Measurements from ENCODE around the gene RAD51B.

Gene RAD51B

GRCh38 chr14:68271913-68272391 lies 452.4 kb downstream of the RAD51B start:
- TF ChIP-seq TAF1 (IDR thresholded peaks at IDR 0.05; ENCODE audit: low read depth, low read length) (peak; percentile 31; the same call in 1 of the 2 replicates), POLR2AphosphoS5 (IDR thresholded peaks at IDR 0.05; ENCODE audit: low read depth, low read length) (no peak), SPI1 (IDR thresholded peaks at IDR 0.05; ENCODE audit: low read depth, low read length) (peak; percentile 44)
- DNase-seq (ENCODE audit: insufficient read length, low spot score) (no peak), FAIRE-seq (peak; percentile 45)

- FAIRE-seq, result no peak
- DNase-seq (ENCODE audit: insufficient read length, low spot score), result no peak
- TF ChIP-seq POLR2A (IDR thresholded peaks at IDR 0.05; ENCODE audit: low read depth, low read length) (no peak), POU2F2 (IDR thresholded peaks at IDR 0.05; ENCODE audit: low read depth, low read length) (no peak), TAF1 (IDR thresholded peaks at IDR 0.05; ENCODE audit: low read depth, low read length) (no peak), PAX5 (IDR thresholded peaks at IDR 0.05; ENCODE audit: insufficient read depth, low read length, severe bottlenecking) (no peak), POLR2AphosphoS5 (IDR thresholded peaks at IDR 0.05; ENCODE audit: low read depth, low read length) (no peak), SPI1 (IDR thresholded peaks at IDR 0.05; ENCODE audit: low read depth, low read length) (no peak)
Measured at GRCh38 chr14:68273413-68273812, 453.8 kb downstream of the RAD51B start.

- TF ChIP-seq POLR2A (IDR thresholded peaks at IDR 0.05; ENCODE audit: low read depth, low read length) (no peak), SPI1 (IDR thresholded peaks at IDR 0.05; ENCODE audit: low read depth, low read length) (no peak), POU2F2 (IDR thresholded peaks at IDR 0.05; ENCODE audit: low read depth, low read length) (no peak), TAF1 (IDR thresholded peaks at IDR 0.05; ENCODE audit: low read depth, low read length) (no peak), POLR2AphosphoS5 (IDR thresholded peaks at IDR 0.05; ENCODE audit: low read depth, low read length) (no peak), PAX5 (IDR thresholded peaks at IDR 0.05; ENCODE audit: insufficient read depth, low read length, severe bottlenecking) (no peak)
- FAIRE-seq, result peak; percentile 85
- no peak for DNase-seq (ENCODE audit: insufficient read length, low spot score)
Measured at GRCh38 chr14:68274725-68275124, 455.1 kb downstream of the RAD51B start.

- no peak for DNase-seq (ENCODE audit: insufficient read length, low spot score)
- peak; percentile 41 for FAIRE-seq
- peak; percentile 26; the same call in 1 of the 2 replicates for TF ChIP-seq POU2F2 (IDR thresholded peaks at IDR 0.05; ENCODE audit: low read depth, low read length)
- TF ChIP-seq TAF1 (IDR thresholded peaks at IDR 0.05; ENCODE audit: low read depth, low read length), result no peak
- peak; percentile 74; the same call in 1 of the 2 replicates for TF ChIP-seq POLR2A (IDR thresholded peaks at IDR 0.05; ENCODE audit: low read depth, low read length)
- no peak for TF ChIP-seq SPI1 (IDR thresholded peaks at IDR 0.05; ENCODE audit: low read depth, low read length)
- peak; percentile 76 for TF ChIP-seq POLR2AphosphoS5 (IDR thresholded peaks at IDR 0.05; ENCODE audit: low read depth, low read length)
- TF ChIP-seq PAX5 (IDR thresholded peaks at IDR 0.05; ENCODE audit: insufficient read depth, low read length, severe bottlenecking), result no peak
Measured at GRCh38 chr14:68278576-68279436, 459.2 kb downstream of the RAD51B start.

GRCh38 chr14:68279437-68279720 lies 459.8 kb downstream of the RAD51B start:
- TF ChIP-seq SPI1 (IDR thresholded peaks at IDR 0.05; ENCODE audit: low read depth, low read length) (no peak), PAX5 (IDR thresholded peaks at IDR 0.05; ENCODE audit: insufficient read depth, low read length, severe bottlenecking) (no peak), POU2F2 (IDR thresholded peaks at IDR 0.05; ENCODE audit: low read depth, low read length) (no peak), POLR2A (IDR thresholded peaks at IDR 0.05; ENCODE audit: low read depth, low read length) (peak; percentile 77; the same call in 1 of the 2 replicates), TAF1 (IDR thresholded peaks at IDR 0.05; ENCODE audit: low read depth, low read length) (no peak), POLR2AphosphoS5 (IDR thresholded peaks at IDR 0.05; ENCODE audit: low read depth, low read length) (peak; percentile 62; the same call in 1 of the 2 replicates)
- DNase-seq (ENCODE audit: insufficient read length, low spot score), result no peak
- FAIRE-seq, result peak; percentile 79

- TF ChIP-seq TAF1 (IDR thresholded peaks at IDR 0.05; ENCODE audit: low read depth, low read length) (peak; percentile 68; the same call in 1 of the 2 replicates), SPI1 (IDR thresholded peaks at IDR 0.05; ENCODE audit: low read depth, low read length) (peak; percentile 95), PAX5 (IDR thresholded peaks at IDR 0.05; ENCODE audit: insufficient read depth, low read length, severe bottlenecking) (peak; percentile 96), POLR2AphosphoS5 (IDR thresholded peaks at IDR 0.05; ENCODE audit: low read depth, low read length) (peak; percentile 83; the same call in 1 of the 2 replicates), POU2F2 (IDR thresholded peaks at IDR 0.05; ENCODE audit: low read depth, low read length) (peak; percentile 60; the same call in 1 of the 2 replicates), POLR2A (IDR thresholded peaks at IDR 0.05; ENCODE audit: low read depth, low read length) (peak; percentile 84)
- DNase-seq (ENCODE audit: insufficient read length, low spot score) (no peak), FAIRE-seq (peak; percentile 93)
Measured at GRCh38 chr14:68279777-68280233, 460.2 kb downstream of the RAD51B start.

- no peak for DNase-seq (ENCODE audit: insufficient read length, low spot score)
- peak; percentile 83 for FAIRE-seq
- no peak for TF ChIP-seq PAX5 (IDR thresholded peaks at IDR 0.05; ENCODE audit: insufficient read depth, low read length, severe bottlenecking)
- no peak for TF ChIP-seq SPI1 (IDR thresholded peaks at IDR 0.05; ENCODE audit: low read depth, low read length)
- no peak for TF ChIP-seq TAF1 (IDR thresholded peaks at IDR 0.05; ENCODE audit: low read depth, low read length)
- no peak for TF ChIP-seq POU2F2 (IDR thresholded peaks at IDR 0.05; ENCODE audit: low read depth, low read length)
- TF ChIP-seq POLR2AphosphoS5 (IDR thresholded peaks at IDR 0.05; ENCODE audit: low read depth, low read length), result no peak
- TF ChIP-seq POLR2A (IDR thresholded peaks at IDR 0.05; ENCODE audit: low read depth, low read length), result no peak
Measured at GRCh38 chr14:68281497-68281896, 461.9 kb downstream of the RAD51B start.

GRCh38 chr14:68282479-68283377 lies 463.1 kb downstream of the RAD51B start:
- peak; percentile 67 for FAIRE-seq
- TF ChIP-seq SPI1 (IDR thresholded peaks at IDR 0.05; ENCODE audit: low read depth, low read length), result peak; percentile 35; the same call in 1 of the 2 replicates
- no peak for TF ChIP-seq POLR2A (IDR thresholded peaks at IDR 0.05; ENCODE audit: low read depth, low read length)
- TF ChIP-seq POLR2AphosphoS5 (IDR thresholded peaks at IDR 0.05; ENCODE audit: low read depth, low read length), result no peak; the same call in 1 of the 2 replicates
- DNase-seq (ENCODE audit: insufficient read length, low spot score), result no peak

Data from GM12891 (cell line).